GM21737 (cell line): ENCODE data around the gene CORO6.

Source experiments
- ATAC-seq: cut with Tn5 transposase; IDR thresholded peaks from one replicate; pipeline ENCODE4 v1.9.1; 2021; ENCODE audit warnings: mild to moderate bottlenecking, moderate library complexity; ENCODE audit not compliant: unreplicated experiment

The CORO6 gene

GRCh38 chr17:29591737-29592608 lies 30.7 kb downstream of the CORO6 start:
- ATAC-seq: no peak

GRCh38 chr17:29591146-29591736 lies 31.5 kb downstream of the CORO6 start:
- no peak for ATAC-seq

GRCh38 chr17:29590411-29591145 lies 32.1 kb downstream of the CORO6 start:
- ATAC-seq: no peak

GRCh38 chr17:29589524-29590410 lies 32.9 kb downstream of the CORO6 start, which contains the start of gene GIT1:
GIT1 (minus strand) TSS chr17:29589648; CDS start chr17:29589378, 270 bp downstream.
- ATAC-seq: peak; percentile 61

- ATAC-seq: peak; percentile 7
Observed at GRCh38 chr17:29588562-29589411, 33.9 kb downstream of the CORO6 start.

GRCh38 chr17:29588017-29588561 lies 34.6 kb downstream of the CORO6 start:
- ATAC-seq: no peak

- ATAC-seq: no peak
Observed at GRCh38 chr17:29587591-29587990, 35.1 kb downstream of the CORO6 start.

- no peak for ATAC-seq
Observed at GRCh38 chr17:29586676-29587469, 35.8 kb downstream of the CORO6 start.

GRCh38 chr17:29585080-29585751 lies 37.5 kb downstream of the CORO6 start:
- ATAC-seq: no peak

- ATAC-seq: no peak
Observed at GRCh38 chr17:29584452-29585079, 38.1 kb downstream of the CORO6 start.

GRCh38 chr17:29583324-29584248 lies 39.1 kb downstream of the CORO6 start:
- ATAC-seq: no peak

- no peak for ATAC-seq
Observed at GRCh38 chr17:29582772-29583171, 39.9 kb downstream of the CORO6 start.

GRCh38 chr17:29582254-29582765 lies 40.4 kb downstream of the CORO6 start:
- ATAC-seq: no peak

GRCh38 chr17:29581583-29582253 lies 41.0 kb downstream of the CORO6 start:
- ATAC-seq: no peak

GRCh38 chr17:29579866-29580771 lies 42.6 kb downstream of the CORO6 start:
- peak; percentile 63 for ATAC-seq
